ENCODE results near the gene CDKN1C. TPM values are rescaled to one million over a fixed set of nuclear protein-coding genes. Genes with fewer than 3 reads are reported as not detected.

The CDKN1C gene
- polyA plus RNA-seq, 1 donor from 2014 or later: 36.7 TPM

DNA sequence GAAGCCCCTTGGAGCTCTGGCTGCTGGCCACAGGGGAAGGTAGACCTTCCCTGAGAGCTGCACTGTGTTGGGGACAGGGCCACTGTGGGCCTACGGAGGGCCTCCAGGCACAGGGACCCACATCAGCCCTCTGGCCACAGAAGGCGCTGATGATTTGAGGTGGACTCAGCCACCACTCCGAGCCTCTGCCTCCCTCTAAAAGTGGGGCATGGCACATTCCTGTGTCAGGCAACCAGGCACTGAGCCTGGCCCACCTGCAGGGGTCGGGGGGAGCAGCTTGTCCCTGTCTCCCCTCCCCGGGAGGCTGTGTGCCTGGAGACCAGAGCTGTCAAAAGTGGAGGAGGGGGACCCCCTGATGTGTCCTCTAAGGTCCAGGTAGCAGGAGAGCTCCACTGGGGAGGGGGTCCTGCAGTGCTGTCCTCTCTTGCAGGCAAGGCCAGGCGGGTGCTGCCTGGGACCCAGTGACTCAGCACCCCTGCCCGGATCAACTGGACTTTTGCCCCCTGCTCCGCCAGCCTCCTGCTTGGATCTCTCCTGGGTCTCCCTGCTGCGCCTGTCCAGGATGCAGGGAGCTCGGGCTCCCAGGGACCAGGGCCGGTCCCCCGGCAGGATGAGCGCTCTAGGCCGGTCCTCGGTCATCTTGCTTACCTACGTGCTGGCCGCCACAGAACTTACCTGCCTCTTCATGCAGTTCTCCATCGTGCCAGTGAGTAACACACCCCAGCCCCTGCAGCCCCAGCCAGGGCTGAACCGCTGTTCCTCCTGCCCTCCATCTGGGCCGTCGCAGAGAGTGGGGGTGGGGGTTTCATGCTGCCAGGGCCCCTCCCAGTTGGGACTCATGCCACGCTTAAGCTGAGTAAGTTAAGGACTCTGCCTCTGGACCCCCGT lies 17.5 kb upstream of the CDKN1C start:
- Histone ChIP-seq H3K9ac (ENCODE audit: low read length) (no peak overlapping the region), H4K20me1 (ENCODE audit: insufficient read depth) (no peaks in the 10 kb centered on the region), H3K27me3 (ENCODE audit: insufficient read depth, low read depth, low read length) (peaks cover 16% of the 10 kb centered on the region), H3K27ac (ENCODE audit: low read length) (no peak overlapping the region), H3K9me3 (ENCODE audit: low read length) (no peaks in the 10 kb centered on the region), H3F3A (ENCODE audit: insufficient read depth, low read length, poor library complexity, severe bottlenecking) (no peaks in the 10 kb centered on the region), H3K79me2 (replicated peaks; ENCODE audit: insufficient read depth, low read length) (no peaks in the 10 kb centered on the region), H2AFZ (ENCODE audit: low read depth, low read length) (no peak overlapping the region), H3K9me2 (ENCODE audit: insufficient read depth, low read length) (no peaks in the 10 kb centered on the region), H3K36me3 (ENCODE audit: insufficient read depth, low read length) (no peaks in the 10 kb centered on the region), H3K4me3 (ENCODE audit: low read length) (peak overlapping the region; percentile 64), H3K4me2 (ENCODE audit: low read length) (no peak overlapping the region)
- TF ChIP-seq SMC3 (conservative IDR thresholded peaks at IDR 0.05; ENCODE audit: poor library complexity) (no peak), MXI1 (conservative IDR thresholded peaks at IDR 0.05; ENCODE audit: poor library complexity, severe bottlenecking) (no peak), RAD21 (conservative IDR thresholded peaks at IDR 0.05) (no peak), EZH2 (IDR thresholded peaks at IDR 0.05; ENCODE audit: borderline replicate concordance, insufficient read depth, low read length, poor library complexity, severe bottlenecking) (no peak), TAF1 (IDR thresholded peaks at IDR 0.05; ENCODE audit: low read depth) (no peak), EP300 (conservative IDR thresholded peaks at IDR 0.05; ENCODE audit: poor library complexity, severe bottlenecking) (no peak), POLR2AphosphoS5 (IDR thresholded peaks at IDR 0.05) (no peak)
- TF ChIP-seq, protein P1, sequence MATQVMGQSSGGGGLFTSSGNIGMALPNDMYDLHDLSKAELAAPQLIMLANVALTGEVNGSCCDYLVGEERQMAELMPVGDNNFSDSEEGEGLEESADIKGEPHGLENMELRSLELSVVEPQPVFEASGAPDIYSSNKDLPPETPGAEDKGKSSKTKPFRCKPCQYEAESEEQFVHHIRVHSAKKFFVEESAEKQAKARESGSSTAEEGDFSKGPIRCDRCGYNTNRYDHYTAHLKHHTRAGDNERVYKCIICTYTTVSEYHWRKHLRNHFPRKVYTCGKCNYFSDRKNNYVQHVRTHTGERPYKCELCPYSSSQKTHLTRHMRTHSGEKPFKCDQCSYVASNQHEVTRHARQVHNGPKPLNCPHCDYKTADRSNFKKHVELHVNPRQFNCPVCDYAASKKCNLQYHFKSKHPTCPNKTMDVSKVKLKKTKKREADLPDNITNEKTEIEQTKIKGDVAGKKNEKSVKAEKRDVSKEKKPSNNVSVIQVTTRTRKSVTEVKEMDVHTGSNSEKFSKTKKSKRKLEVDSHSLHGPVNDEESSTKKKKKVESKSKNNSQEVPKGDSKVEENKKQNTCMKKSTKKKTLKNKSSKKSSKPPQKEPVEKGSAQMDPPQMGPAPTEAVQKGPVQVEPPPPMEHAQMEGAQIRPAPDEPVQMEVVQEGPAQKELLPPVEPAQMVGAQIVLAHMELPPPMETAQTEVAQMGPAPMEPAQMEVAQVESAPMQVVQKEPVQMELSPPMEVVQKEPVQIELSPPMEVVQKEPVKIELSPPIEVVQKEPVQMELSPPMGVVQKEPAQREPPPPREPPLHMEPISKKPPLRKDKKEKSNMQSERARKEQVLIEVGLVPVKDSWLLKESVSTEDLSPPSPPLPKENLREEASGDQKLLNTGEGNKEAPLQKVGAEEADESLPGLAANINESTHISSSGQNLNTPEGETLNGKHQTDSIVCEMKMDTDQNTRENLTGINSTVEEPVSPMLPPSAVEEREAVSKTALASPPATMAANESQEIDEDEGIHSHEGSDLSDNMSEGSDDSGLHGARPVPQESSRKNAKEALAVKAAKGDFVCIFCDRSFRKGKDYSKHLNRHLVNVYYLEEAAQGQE (IDR thresholded peaks at IDR 0.05; ENCODE audit: borderline replicate concordance): no peak
- TF ChIP-seq, protein P2, sequence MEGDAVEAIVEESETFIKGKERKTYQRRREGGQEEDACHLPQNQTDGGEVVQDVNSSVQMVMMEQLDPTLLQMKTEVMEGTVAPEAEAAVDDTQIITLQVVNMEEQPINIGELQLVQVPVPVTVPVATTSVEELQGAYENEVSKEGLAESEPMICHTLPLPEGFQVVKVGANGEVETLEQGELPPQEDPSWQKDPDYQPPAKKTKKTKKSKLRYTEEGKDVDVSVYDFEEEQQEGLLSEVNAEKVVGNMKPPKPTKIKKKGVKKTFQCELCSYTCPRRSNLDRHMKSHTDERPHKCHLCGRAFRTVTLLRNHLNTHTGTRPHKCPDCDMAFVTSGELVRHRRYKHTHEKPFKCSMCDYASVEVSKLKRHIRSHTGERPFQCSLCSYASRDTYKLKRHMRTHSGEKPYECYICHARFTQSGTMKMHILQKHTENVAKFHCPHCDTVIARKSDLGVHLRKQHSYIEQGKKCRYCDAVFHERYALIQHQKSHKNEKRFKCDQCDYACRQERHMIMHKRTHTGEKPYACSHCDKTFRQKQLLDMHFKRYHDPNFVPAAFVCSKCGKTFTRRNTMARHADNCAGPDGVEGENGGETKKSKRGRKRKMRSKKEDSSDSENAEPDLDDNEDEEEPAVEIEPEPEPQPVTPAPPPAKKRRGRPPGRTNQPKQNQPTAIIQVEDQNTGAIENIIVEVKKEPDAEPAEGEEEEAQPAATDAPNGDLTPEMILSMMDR (IDR thresholded peaks at IDR 0.05; ENCODE audit: poor library complexity, severe bottlenecking): no peak

DNA sequence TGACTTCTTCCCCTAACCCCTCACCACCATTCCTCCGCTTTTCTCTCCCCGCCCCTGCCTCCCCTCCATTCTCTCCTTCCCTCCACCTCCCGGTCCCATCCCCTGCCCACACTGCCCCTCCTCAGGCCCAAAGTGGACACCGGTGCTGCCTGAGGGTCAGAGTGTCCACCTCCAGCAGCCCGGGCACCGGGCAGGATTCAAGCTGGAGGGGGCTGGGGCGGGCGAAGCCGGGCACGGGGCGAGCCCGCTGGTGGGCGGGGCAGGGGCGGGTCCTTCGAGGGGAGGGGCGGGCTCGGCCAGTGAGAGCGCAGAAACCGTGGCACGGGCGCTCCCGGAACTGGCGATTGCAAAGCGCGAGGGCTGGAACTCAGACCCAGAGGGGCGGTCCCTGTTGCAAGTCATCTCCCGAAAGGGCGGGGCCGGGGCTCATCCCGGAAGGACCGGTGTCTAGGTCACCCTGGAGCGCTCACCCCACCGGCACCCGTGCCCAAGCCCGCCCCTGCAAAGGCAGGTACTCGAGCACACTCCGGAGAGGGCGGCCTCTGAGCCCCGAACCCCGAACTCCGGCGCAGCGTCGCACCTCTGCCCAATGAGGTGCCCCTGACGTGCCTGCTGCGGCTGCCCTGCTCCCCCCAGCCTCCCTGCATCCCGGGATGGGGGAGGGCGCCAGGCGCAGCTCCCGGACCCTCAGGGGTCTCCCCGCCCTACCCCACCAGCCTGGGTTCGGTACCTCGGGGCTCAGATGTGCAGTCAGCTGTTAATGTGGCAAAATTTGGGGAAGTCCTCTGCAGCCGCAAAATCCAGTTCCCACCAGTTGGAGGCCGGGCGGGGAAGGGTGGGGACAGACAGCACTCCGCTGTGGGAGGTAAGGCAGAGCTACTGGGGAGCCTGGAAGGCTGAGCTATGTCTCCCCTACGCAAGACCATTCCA lies 16.5 kb upstream of the CDKN1C start:
- Histone ChIP-seq H3K79me2 (replicated peaks; ENCODE audit: insufficient read depth, low read length) (no peaks in the 10 kb centered on the region), H3K4me3 (ENCODE audit: low read length) (peak overlapping the region; percentile 64), H3K9me2 (ENCODE audit: insufficient read depth, low read length) (no peaks in the 10 kb centered on the region), H3K4me2 (ENCODE audit: low read length) (no peak overlapping the region), H3K36me3 (ENCODE audit: insufficient read depth, low read length) (no peaks in the 10 kb centered on the region), H3K9me3 (ENCODE audit: low read length) (no peaks in the 10 kb centered on the region), H3F3A (ENCODE audit: insufficient read depth, low read length, poor library complexity, severe bottlenecking) (no peaks in the 10 kb centered on the region), H3K27me3 (ENCODE audit: insufficient read depth, low read depth, low read length) (peaks cover 16% of the 10 kb centered on the region), H4K20me1 (ENCODE audit: insufficient read depth) (no peaks in the 10 kb centered on the region), H2AFZ (ENCODE audit: low read depth, low read length) (no peak overlapping the region), H3K27ac (ENCODE audit: low read length) (no peak overlapping the region), H3K9ac (ENCODE audit: low read length) (no peak overlapping the region)
- no peak for TF ChIP-seq RAD21 (conservative IDR thresholded peaks at IDR 0.05)
- TF ChIP-seq, protein P1 (IDR thresholded peaks at IDR 0.05; ENCODE audit: borderline replicate concordance): no peak

Measured in neural cell (in vitro differentiated cells).